Renal cortex interstitium (tissue), 11 donors: Measurements from ENCODE around the gene RAP1GAP. TPM values are rescaled to one million over a fixed set of nuclear protein-coding genes. Genes with fewer than 3 reads are reported as not detected.

ENCODE experiments used
- DNase-seq, 11 donors: peaks; one replicate each; pipeline ENCODE4 v3.0.0-alpha.2; 2013; ENCODE audit warnings: low read depth in 9 of 11, low spot score in 4 of 11; ENCODE audit errors: extremely low read depth in 1 of 11
- polyA plus RNA-seq, 3 donors: library from polyadenylated mRNA; unstranded; fragments of 120-200 nt; gene quantifications; one replicate each; pipeline ENCODE4 v1.2.1, GENCODE V29; 2013; ENCODE audit not compliant: insufficient read length in 3 of 3

Gene RAP1GAP
- polyA plus RNA-seq, 3 donors: 16.6 to 24.4 (median 19.2) TPM

GRCh38 chr1:21665711-21666575 lies 3.2 kb downstream of the RAP1GAP start:
- no peak for DNase-seq

- DNase-seq: no peak
Observed at GRCh38 chr1:21664806-21665588, 4.2 kb downstream of the RAP1GAP start.

- no peak for DNase-seq
Observed at GRCh38 chr1:21663951-21664805, 5.0 kb downstream of the RAP1GAP start.

- DNase-seq: no peak
Observed at GRCh38 chr1:21663248-21663950, 5.8 kb downstream of the RAP1GAP start.

GRCh38 chr1:21662426-21663247 lies 6.5 kb downstream of the RAP1GAP start:
- DNase-seq: no peak

- DNase-seq: no peak
Observed at GRCh38 chr1:21661886-21662285, 7.3 kb downstream of the RAP1GAP start.

- DNase-seq: no peak
Observed at GRCh38 chr1:21659924-21660326, 9.2 kb downstream of the RAP1GAP start.

- DNase-seq: peak in 5 of 11 donors; percentile 51 to 73 (median 70)
Observed at GRCh38 chr1:21659099-21659923, 9.8 kb downstream of the RAP1GAP start.

- DNase-seq: no peak
Observed at GRCh38 chr1:21657456-21658190, 11.5 kb downstream of the RAP1GAP start.

- no peak for DNase-seq
Observed at GRCh38 chr1:21655748-21656147, 13.4 kb downstream of the RAP1GAP start.

- DNase-seq: no peak
Observed at GRCh38 chr1:21655259-21655658, 13.9 kb downstream of the RAP1GAP start.

- no peak for DNase-seq
Observed at GRCh38 chr1:21654209-21654608, 14.9 kb downstream of the RAP1GAP start.

- DNase-seq: no peak
Observed at GRCh38 chr1:21653744-21654100, 15.4 kb downstream of the RAP1GAP start.

- DNase-seq: no peak
Observed at GRCh38 chr1:21652937-21653743, 16.0 kb downstream of the RAP1GAP start.

- no peak for DNase-seq
Observed at GRCh38 chr1:21652101-21652936, 16.8 kb downstream of the RAP1GAP start.
